Measurements from ENCODE around the gene IMPDH1. TPM values are rescaled to one million over a fixed set of nuclear protein-coding genes. Genes with fewer than 3 reads are reported as not detected.

IMPDH1 gene
- total and polyA plus RNA-seq, 9 of the 15 experiments (the other 6 are each of a cell fraction or from before 2014, with no cell fraction given): 0.80 to 118 (median 64.3) TPM

- TF ChIP-seq RERE (CRISPR knock-in tag; IDR thresholded peaks at IDR 0.05; ENCODE audit: borderline replicate concordance): peak; percentile 73; the same call in 1 of the 2 replicates
- 0 out of 2 replicates have a peak, but pooled peaks have one; percentile 44 for TF ChIP-seq ZBTB17 (CRISPR knock-in tag; IDR thresholded peaks at IDR 0.05)
- TF ChIP-seq, protein P1, sequence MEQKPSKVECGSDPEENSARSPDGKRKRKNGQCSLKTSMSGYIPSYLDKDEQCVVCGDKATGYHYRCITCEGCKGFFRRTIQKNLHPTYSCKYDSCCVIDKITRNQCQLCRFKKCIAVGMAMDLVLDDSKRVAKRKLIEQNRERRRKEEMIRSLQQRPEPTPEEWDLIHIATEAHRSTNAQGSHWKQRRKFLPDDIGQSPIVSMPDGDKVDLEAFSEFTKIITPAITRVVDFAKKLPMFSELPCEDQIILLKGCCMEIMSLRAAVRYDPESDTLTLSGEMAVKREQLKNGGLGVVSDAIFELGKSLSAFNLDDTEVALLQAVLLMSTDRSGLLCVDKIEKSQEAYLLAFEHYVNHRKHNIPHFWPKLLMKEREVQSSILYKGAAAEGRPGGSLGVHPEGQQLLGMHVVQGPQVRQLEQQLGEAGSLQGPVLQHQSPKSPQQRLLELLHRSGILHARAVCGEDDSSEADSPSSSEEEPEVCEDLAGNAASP (IDR thresholded peaks at IDR 0.05): no peak
- peak; percentile 60 for TF ChIP-seq SAP30 (IDR thresholded peaks at IDR 0.05; ENCODE audit: borderline replicate concordance, insufficient read depth, low read depth, low read length, poor library complexity, severe bottlenecking)
- TF ChIP-seq ZBTB1 (CRISPR knock-in tag; IDR thresholded peaks at IDR 0.05; ENCODE audit: borderline replicate concordance, low read depth): peak; percentile 56; the same call in 1 of the 2 replicates
- TF ChIP-seq DMBX1 (CRISPR knock-in tag; IDR thresholded peaks at IDR 0.05; ENCODE audit: borderline replicate concordance): 0 out of 2 replicates have a peak, but pooled peaks have one; percentile 11
- peak; percentile 91 for TF ChIP-seq KLF16 (IDR thresholded peaks at IDR 0.05)
- peak; percentile 24; the same call in 1 of the 2 replicates for TF ChIP-seq ZFX (CRISPR knock-in tag; IDR thresholded peaks at IDR 0.05)
- TF ChIP-seq PRDM10 (IDR thresholded peaks at IDR 0.05; ENCODE audit: partially characterized antibody): peak; percentile 30
- TF ChIP-seq, protein P2, sequence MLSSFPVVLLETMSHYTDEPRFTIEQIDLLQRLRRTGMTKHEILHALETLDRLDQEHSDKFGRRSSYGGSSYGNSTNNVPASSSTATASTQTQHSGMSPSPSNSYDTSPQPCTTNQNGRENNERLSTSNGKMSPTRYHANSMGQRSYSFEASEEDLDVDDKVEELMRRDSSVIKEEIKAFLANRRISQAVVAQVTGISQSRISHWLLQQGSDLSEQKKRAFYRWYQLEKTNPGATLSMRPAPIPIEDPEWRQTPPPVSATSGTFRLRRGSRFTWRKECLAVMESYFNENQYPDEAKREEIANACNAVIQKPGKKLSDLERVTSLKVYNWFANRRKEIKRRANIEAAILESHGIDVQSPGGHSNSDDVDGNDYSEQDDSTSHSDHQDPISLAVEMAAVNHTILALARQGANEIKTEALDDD (IDR thresholded peaks at IDR 0.05): no peak; the same call in 1 of the 2 replicates
- TF ChIP-seq MTF1 (CRISPR knock-in tag; IDR thresholded peaks at IDR 0.05; ENCODE audit: borderline replicate concordance): 0 out of 2 replicates have a peak, but pooled peaks have one; percentile 27
These were observed 830 bp downstream of the IMPDH1 start (continued) for GRCh38 chr7:128408709-128409595.
